HG03135 (cell line): ENCODE measurements around the gene MATN1.

Experiments used
- ATAC-seq: cut with Tn5 transposase; IDR thresholded peaks from one replicate; pipeline ENCODE4 v1.9.1; 2021; ENCODE audit warnings: mild to moderate bottlenecking, moderate library complexity; ENCODE audit not compliant: unreplicated experiment

Gene MATN1

GRCh38 chr1:30684881-30685795 is 38.2 kb downstream of the MATN1 start:
- ATAC-seq, result no peak

GRCh38 chr1:30684259-30684658 is 39.1 kb downstream of the MATN1 start:
- ATAC-seq, result no peak

GRCh38 chr1:30683699-30684098 is 39.7 kb downstream of the MATN1 start:
- ATAC-seq, result no peak

- ATAC-seq, result no peak
These were observed 40.7 kb downstream of the MATN1 start for GRCh38 chr1:30682396-30683275.

- ATAC-seq, result no peak
These were observed 41.6 kb downstream of the MATN1 start for GRCh38 chr1:30681782-30682181.

- no peak for ATAC-seq
These were observed 42.5 kb downstream of the MATN1 start for GRCh38 chr1:30680879-30681278.

GRCh38 chr1:30680429-30680828 is 43.0 kb downstream of the MATN1 start:
- no peak for ATAC-seq

- ATAC-seq, result no peak
These were observed 43.4 kb downstream of the MATN1 start for GRCh38 chr1:30679976-30680305.

- no peak for ATAC-seq
These were observed 44.0 kb downstream of the MATN1 start for GRCh38 chr1:30679201-30679975.

- ATAC-seq, result no peak
These were observed 45.2 kb downstream of the MATN1 start for GRCh38 chr1:30678209-30678608.

- ATAC-seq, result no peak
These were observed 45.9 kb downstream of the MATN1 start for GRCh38 chr1:30677471-30677870.

GRCh38 chr1:30675761-30676160 is 47.6 kb downstream of the MATN1 start:
- no peak for ATAC-seq

- no peak for ATAC-seq
These were observed 48.1 kb downstream of the MATN1 start for GRCh38 chr1:30675289-30675688.

- ATAC-seq, result no peak
These were observed 50.0 kb downstream of the MATN1 start for GRCh38 chr1:30673395-30673794.

GRCh38 chr1:30672661-30673060 is 50.7 kb downstream of the MATN1 start:
- ATAC-seq, result no peak

- ATAC-seq, result no peak
These were observed 52.9 kb downstream of the MATN1 start for GRCh38 chr1:30670240-30671060.

GRCh38 chr1:30668546-30669327 is 54.6 kb downstream of the MATN1 start:
- no peak for ATAC-seq

- no peak for ATAC-seq
These were observed 55.4 kb downstream of the MATN1 start for GRCh38 chr1:30668024-30668423.

- no peak for ATAC-seq
These were observed 56.6 kb downstream of the MATN1 start for GRCh38 chr1:30666756-30667273.
